ENCODE data around the gene C17orf67. TPM values are rescaled to one million over a fixed set of nuclear protein-coding genes. Genes with fewer than 3 reads are reported as not detected.

The C17orf67 gene
- total and polyA plus RNA-seq, 2 experiments from 2014 or later, result 1.0 to 3.7 TPM

DNA sequence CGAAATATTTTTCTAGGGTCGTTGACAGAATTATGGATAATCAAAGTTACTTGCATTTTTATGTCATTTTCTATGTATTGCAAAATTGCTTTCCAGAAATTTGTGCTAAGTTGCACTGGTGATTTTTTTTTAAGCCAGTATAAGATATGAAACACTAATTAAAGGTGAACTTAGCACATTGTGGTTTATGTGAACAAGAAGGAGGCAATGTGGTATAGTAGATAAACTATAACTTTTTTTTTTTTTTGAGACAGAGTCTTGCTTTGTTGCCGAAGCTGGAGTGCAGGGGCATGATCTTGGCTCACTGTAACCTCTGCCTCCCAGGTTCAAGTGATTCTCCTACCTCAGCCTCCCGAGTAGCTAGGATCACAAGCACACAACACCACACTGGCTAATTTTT, 13.4 kb upstream of the C17orf67 start:
- H3K4me2 ChIP-seq, result no peak overlapping the region
- no peaks in the 10 kb centered on the region for H3K4me1 Mint-ChIP-seq
- no peaks in the 10 kb centered on the region for H3K9me3 Mint-ChIP-seq
- no peaks in the 10 kb centered on the region for H4K20me1 ChIP-seq (replicated peaks; ENCODE audit: insufficient read depth)
- H3K36me3 ChIP-seq (ENCODE audit: insufficient read depth), result no peaks in the 10 kb centered on the region
- ATAC-seq (no peak), DNase-seq (ENCODE audit: low spot score) (no peak)
- H2AFZ ChIP-seq, result no peak overlapping the region
- H3K27ac Mint-ChIP-seq, result no peak overlapping the region
- peaks cover 1% of the 10 kb centered on the region for H3K27me3 Mint-ChIP-seq (ENCODE audit: insufficient read depth, low read depth, poor library complexity)
- no peaks in the 10 kb centered on the region for H3K9me2 ChIP-seq (ENCODE audit: insufficient read depth)
- H3K27ac ChIP-seq (ENCODE audit: low read depth), result no peak overlapping the region
- H3K36me3 Mint-ChIP-seq (ENCODE audit: low read depth), result peaks cover 8% of the 10 kb centered on the region
- H3K4me1 ChIP-seq (ENCODE audit: insufficient read depth), result no peaks in the 10 kb centered on the region
- H3K4me3 Mint-ChIP-seq, result no peak overlapping the region
- no peak for TF ChIP-seq ZNF114 (CRISPR knock-in tag; IDR thresholded peaks at IDR 0.05)
- TF ChIP-seq, protein P1, sequence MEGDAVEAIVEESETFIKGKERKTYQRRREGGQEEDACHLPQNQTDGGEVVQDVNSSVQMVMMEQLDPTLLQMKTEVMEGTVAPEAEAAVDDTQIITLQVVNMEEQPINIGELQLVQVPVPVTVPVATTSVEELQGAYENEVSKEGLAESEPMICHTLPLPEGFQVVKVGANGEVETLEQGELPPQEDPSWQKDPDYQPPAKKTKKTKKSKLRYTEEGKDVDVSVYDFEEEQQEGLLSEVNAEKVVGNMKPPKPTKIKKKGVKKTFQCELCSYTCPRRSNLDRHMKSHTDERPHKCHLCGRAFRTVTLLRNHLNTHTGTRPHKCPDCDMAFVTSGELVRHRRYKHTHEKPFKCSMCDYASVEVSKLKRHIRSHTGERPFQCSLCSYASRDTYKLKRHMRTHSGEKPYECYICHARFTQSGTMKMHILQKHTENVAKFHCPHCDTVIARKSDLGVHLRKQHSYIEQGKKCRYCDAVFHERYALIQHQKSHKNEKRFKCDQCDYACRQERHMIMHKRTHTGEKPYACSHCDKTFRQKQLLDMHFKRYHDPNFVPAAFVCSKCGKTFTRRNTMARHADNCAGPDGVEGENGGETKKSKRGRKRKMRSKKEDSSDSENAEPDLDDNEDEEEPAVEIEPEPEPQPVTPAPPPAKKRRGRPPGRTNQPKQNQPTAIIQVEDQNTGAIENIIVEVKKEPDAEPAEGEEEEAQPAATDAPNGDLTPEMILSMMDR (conservative IDR thresholded peaks at IDR 0.05; ENCODE audit: low read depth in 2 of 2), result no peak
- TF ChIP-seq, protein P2, sequence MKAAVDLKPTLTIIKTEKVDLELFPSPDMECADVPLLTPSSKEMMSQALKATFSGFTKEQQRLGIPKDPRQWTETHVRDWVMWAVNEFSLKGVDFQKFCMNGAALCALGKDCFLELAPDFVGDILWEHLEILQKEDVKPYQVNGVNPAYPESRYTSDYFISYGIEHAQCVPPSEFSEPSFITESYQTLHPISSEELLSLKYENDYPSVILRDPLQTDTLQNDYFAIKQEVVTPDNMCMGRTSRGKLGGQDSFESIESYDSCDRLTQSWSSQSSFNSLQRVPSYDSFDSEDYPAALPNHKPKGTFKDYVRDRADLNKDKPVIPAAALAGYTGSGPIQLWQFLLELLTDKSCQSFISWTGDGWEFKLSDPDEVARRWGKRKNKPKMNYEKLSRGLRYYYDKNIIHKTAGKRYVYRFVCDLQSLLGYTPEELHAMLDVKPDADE (IDR thresholded peaks at IDR 0.05), result no peak
- no peak for TF ChIP-seq ZNF331 (CRISPR knock-in tag; IDR thresholded peaks at IDR 0.05; ENCODE audit: low read depth)
- TF ChIP-seq EZH2phosphoT487 (IDR thresholded peaks at IDR 0.05; ENCODE audit: unreplicated experiment), result no peak
- TF ChIP-seq STAT1 (IDR thresholded peaks at IDR 0.05; ENCODE audit: unreplicated experiment), result no peak
- no peak for TF ChIP-seq REST (IDR thresholded peaks at IDR 0.05; ENCODE audit: unreplicated experiment)
- no peak for TF ChIP-seq NANOG (IDR thresholded peaks at IDR 0.05; ENCODE audit: borderline replicate concordance)
- no peak for TF ChIP-seq JUNB (IDR thresholded peaks at IDR 0.05; ENCODE audit: unreplicated experiment)
- TF ChIP-seq CREB1 (CRISPR knock-in tag; IDR thresholded peaks at IDR 0.05; ENCODE audit: low read depth), result no peak
- TF ChIP-seq POLR2AphosphoS5 (IDR thresholded peaks at IDR 0.05; ENCODE audit: low read depth), result no peak
- TF ChIP-seq ZNF462 (CRISPR knock-in tag; IDR thresholded peaks at IDR 0.05), result no peak
- TF ChIP-seq EZH2 (IDR thresholded peaks at IDR 0.05; ENCODE audit: low read depth, unreplicated experiment), result no peak
- H3F3A ChIP-seq (replicated peaks; ENCODE audit: low read depth), result no peaks in the 10 kb centered on the region
- H3K27me3 ChIP-seq (ENCODE audit: insufficient read depth), result no peaks in the 10 kb centered on the region
- H3K79me2 ChIP-seq (replicated peaks; ENCODE audit: insufficient read depth), result no peaks in the 10 kb centered on the region
- H3K4me3 ChIP-seq, result no peak overlapping the region

All from GM23338 (cell line).